HCEC 1CT (cell line): ENCODE data around the gene NAT9.

ENCODE experiments used
- DNase-seq: peaks from one replicate; pipeline ENCODE4 v3.0.0-alpha.2; 2017

Gene NAT9

GRCh38 chr17:74776044-74776962 is at the start of gene NAT9:
Gene NAT9, minus strand, starts transcription at chr17:74776345. Its CDS starts 647 bp downstream, at chr17:74775698.
- DNase-seq: peak; percentile 93

GRCh38 chr17:74824961-74825627 is 48.9 kb upstream of the NAT9 start:
- DNase-seq: no peak

GRCh38 chr17:74822939-74823367 is 46.8 kb upstream of the NAT9 start:
- no peak for DNase-seq

GRCh38 chr17:74822335-74822938 is 46.3 kb upstream of the NAT9 start:
- DNase-seq: no peak

GRCh38 chr17:74821655-74822334 is 45.6 kb upstream of the NAT9 start:
- DNase-seq: no peak

GRCh38 chr17:74819801-74820436 is 43.8 kb upstream of the NAT9 start:
- no peak for DNase-seq

- DNase-seq: no peak
Observed at GRCh38 chr17:74818291-74818938, 42.3 kb upstream of the NAT9 start.

- DNase-seq: no peak
Observed at GRCh38 chr17:74816905-74817620, 40.9 kb upstream of the NAT9 start.

- no peak for DNase-seq
Observed at GRCh38 chr17:74815550-74816370, 39.6 kb upstream of the NAT9 start.

GRCh38 chr17:74815067-74815466 is 38.9 kb upstream of the NAT9 start:
- DNase-seq: no peak

- DNase-seq: no peak
Observed at GRCh38 chr17:74814453-74814852, 38.3 kb upstream of the NAT9 start.

GRCh38 chr17:74812109-74813009 is 36.2 kb upstream of the NAT9 start:
- no peak for DNase-seq

- DNase-seq: no peak
Observed at GRCh38 chr17:74810699-74811485, 34.7 kb upstream of the NAT9 start.

- no peak for DNase-seq
Observed at GRCh38 chr17:74808714-74809430, 32.7 kb upstream of the NAT9 start.

GRCh38 chr17:74807925-74808324 is 31.8 kb upstream of the NAT9 start:
- no peak for DNase-seq

GRCh38 chr17:74807441-74807840 is 31.3 kb upstream of the NAT9 start:
- no peak for DNase-seq

- no peak for DNase-seq
Observed at GRCh38 chr17:74806334-74806733, 30.2 kb upstream of the NAT9 start.

GRCh38 chr17:74805591-74805991 is 29.4 kb upstream of the NAT9 start:
- no peak for DNase-seq
